DOHH2 (cell line): Measurements from ENCODE around the gene MRPL36.
A peak's percentile ranks its signal among the peaks of the same experiment; 100 is the strongest.

ENCODE experiments used
- H3F3A ChIP-seq: fragments of 200-600 bp; sonication (generic), shearing (Covaris generic); 2 replicates; pipeline ENCODE4 v1.6.0; 2016; ENCODE audit warnings: antibody characterized with exemption, mild to moderate bottlenecking; ENCODE audit not compliant: control insufficient read depth, insufficient read depth
- H3K27ac ChIP-seq: fragments of 200-600 bp; sonication (generic); 2 replicates; pipeline ENCODE4 v1.5.1; 2014; ENCODE audit warnings: low read depth, mild to moderate bottlenecking, low read length, moderate library complexity
- H3K27me3 ChIP-seq: fragments of 200-600 bp; sonication (generic); 2 replicates; pipeline ENCODE4 v1.6.1; 2014; ENCODE audit warnings: mild to moderate bottlenecking, low read length, mixed read lengths; ENCODE audit not compliant: control insufficient read depth
- H3K36me3 ChIP-seq: fragments of 200-600 bp; sonication (generic); 2 replicates; pipeline ENCODE4 v1.6.1; 2014; ENCODE audit warnings: mild to moderate bottlenecking, low read length, moderate library complexity, mixed read lengths; ENCODE audit not compliant: control insufficient read depth
- H3K4me1 ChIP-seq: fragments of 200-600 bp; sonication (generic); 2 replicates; pipeline ENCODE4 v1.6.1; 2014; ENCODE audit warnings: mild to moderate bottlenecking, low read length, mixed read lengths; ENCODE audit not compliant: control insufficient read depth
- H3K4me2 ChIP-seq: fragments of 200-600 bp; sonication (generic); 2 replicates; pipeline ENCODE4 v1.6.0; 2014; ENCODE audit warnings: mild to moderate bottlenecking, low read length, moderate library complexity
- H3K4me3 ChIP-seq: fragments of 200-600 bp; sonication (generic); 2 replicates; pipeline ENCODE4 v1.5.1; 2014; ENCODE audit warnings: mild to moderate bottlenecking, low read length, mixed read lengths
- H3K79me2 ChIP-seq: fragments of 200-600 bp; sonication (generic); 2 replicates; pipeline ENCODE4 v1.6.1; 2014; ENCODE audit warnings: mild to moderate bottlenecking, low read length, mixed read lengths; ENCODE audit not compliant: control insufficient read depth
- H3K9me2 ChIP-seq: fragments of 200-600 bp; sonication (generic); replicated peaks from 2 replicates; pipeline ENCODE4 v1.6.1; 2014; ENCODE audit warnings: mild to moderate bottlenecking, low read length, mixed read lengths; ENCODE audit not compliant: control insufficient read depth
- H3K9me3 ChIP-seq: fragments of 200-600 bp; sonication (generic); 2 replicates; pipeline ENCODE4 v1.6.1; 2014; ENCODE audit warnings: antibody characterized with exemption, low read length, mixed read lengths; ENCODE audit not compliant: control insufficient read depth, insufficient read depth
- H4K20me1 ChIP-seq: fragments of 200-600 bp; sonication (generic); 2 replicates; pipeline ENCODE4 v1.6.0; 2014; ENCODE audit warnings: low read depth, mild to moderate bottlenecking, antibody characterized with exemption, low read length, moderate library complexity; ENCODE audit not compliant: control insufficient read depth, insufficient read depth
- EZH2phosphoT487 ChIP-seq: fragments of 200-600 bp; sonication (generic); IDR thresholded peaks from 2 replicates; pipeline ENCODE4 v1.6.1; 2017; ENCODE audit warnings: borderline replicate concordance, mild to moderate bottlenecking, antibody characterized with exemption, low read length, moderate library complexity, mixed read lengths
- TF ChIP-seq, protein P1 (sequence below): fragments of 200-600 bp; sonication (generic); IDR thresholded peaks from one replicate; pipeline ENCODE4 v1.5.1; 2014; ENCODE audit warnings: antibody characterized with exemption, mild to moderate bottlenecking, low read depth, low read length; ENCODE audit not compliant: poor library complexity, severe bottlenecking

MRPL36 gene

DNA sequence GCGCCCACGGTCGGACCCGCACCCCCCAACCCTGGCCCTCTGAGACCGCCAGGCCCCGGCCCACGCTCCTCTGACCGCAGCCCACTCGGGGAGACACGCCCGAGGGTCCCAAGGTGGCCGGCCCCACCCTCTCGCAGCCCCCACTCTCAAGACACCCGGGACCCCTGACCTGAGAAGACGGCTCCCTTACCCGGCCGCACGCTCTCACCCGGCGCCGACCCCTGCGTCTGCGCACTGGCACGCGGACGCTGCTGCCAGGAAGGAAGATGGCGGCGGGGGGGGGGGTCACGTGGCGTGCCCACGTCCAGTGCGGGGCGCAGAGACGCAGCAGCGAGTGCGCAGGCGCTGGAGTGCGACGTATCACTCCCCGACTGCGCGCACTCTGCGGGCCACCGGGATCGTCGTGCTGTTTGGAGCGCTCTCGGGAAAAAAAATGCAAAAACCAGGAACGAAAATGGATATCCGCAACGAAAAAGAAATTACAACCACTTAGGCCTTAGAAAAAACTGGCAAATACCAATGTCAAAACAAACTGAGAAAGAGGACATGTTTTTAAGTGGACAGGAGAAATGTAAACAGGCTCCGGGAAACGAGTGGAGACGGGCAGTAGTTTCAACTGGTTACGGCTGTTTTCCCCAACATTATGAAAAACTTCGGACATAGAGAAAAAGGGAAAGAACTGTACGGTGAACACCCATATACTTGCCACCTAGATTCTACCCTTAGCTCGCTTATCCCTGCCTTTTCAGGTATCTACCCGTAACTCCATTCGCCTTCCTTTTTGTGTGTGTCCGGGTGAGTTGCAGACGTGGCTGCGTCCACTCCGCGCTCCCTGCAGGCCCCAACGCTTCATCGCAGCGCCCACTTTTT is at the start of gene MRPL36:
Gene MRPL36 (minus strand): TSS at position 236 of the 870 bp plus-strand sequence. CDS start 902 bp downstream, outside the sequence.
- H3F3A ChIP-seq = peaks cover 12% of the 10 kb centered on the region
- no peaks in the 10 kb centered on the region; the same call in 1 of the 2 replicates for H4K20me1 ChIP-seq
- peaks cover 82% of the 10 kb centered on the region for H3K36me3 ChIP-seq
- H3K4me1 ChIP-seq = peaks cover 47% of the 10 kb centered on the region
- H3K9me3 ChIP-seq = no peaks in the 10 kb centered on the region
- H3K79me2 ChIP-seq = peaks cover 98% of the 10 kb centered on the region
- H3K27me3 ChIP-seq = no peaks in the 10 kb centered on the region
- H3K27ac ChIP-seq = peak within 1 kb of the TSS; percentile 80
- TF ChIP-seq, protein P1, sequence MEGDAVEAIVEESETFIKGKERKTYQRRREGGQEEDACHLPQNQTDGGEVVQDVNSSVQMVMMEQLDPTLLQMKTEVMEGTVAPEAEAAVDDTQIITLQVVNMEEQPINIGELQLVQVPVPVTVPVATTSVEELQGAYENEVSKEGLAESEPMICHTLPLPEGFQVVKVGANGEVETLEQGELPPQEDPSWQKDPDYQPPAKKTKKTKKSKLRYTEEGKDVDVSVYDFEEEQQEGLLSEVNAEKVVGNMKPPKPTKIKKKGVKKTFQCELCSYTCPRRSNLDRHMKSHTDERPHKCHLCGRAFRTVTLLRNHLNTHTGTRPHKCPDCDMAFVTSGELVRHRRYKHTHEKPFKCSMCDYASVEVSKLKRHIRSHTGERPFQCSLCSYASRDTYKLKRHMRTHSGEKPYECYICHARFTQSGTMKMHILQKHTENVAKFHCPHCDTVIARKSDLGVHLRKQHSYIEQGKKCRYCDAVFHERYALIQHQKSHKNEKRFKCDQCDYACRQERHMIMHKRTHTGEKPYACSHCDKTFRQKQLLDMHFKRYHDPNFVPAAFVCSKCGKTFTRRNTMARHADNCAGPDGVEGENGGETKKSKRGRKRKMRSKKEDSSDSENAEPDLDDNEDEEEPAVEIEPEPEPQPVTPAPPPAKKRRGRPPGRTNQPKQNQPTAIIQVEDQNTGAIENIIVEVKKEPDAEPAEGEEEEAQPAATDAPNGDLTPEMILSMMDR = no peak
- H3K4me2 ChIP-seq = peak within 1 kb of the TSS; percentile 84
- no peaks in the 10 kb centered on the region for H3K9me2 ChIP-seq
- peak within 1 kb of the TSS; percentile 93 for H3K4me3 ChIP-seq

- TF ChIP-seq, protein P1 = no peak
- TF ChIP-seq EZH2phosphoT487 = no peak
- H3K27ac ChIP-seq = no peak overlapping the region
- no peaks in the 10 kb centered on the region for H3K4me1 ChIP-seq
- H4K20me1 ChIP-seq = peaks cover 4% of the 10 kb centered on the region; the same call in 1 of the 2 replicates
- H3K4me3 ChIP-seq = no peak overlapping the region
- no peaks in the 10 kb centered on the region for H3F3A ChIP-seq
- no peak overlapping the region for H3K4me2 ChIP-seq
- H3K27me3 ChIP-seq = no peaks in the 10 kb centered on the region
- H3K9me2 ChIP-seq = no peaks in the 10 kb centered on the region
- H3K79me2 ChIP-seq = no peaks in the 10 kb centered on the region
- H3K36me3 ChIP-seq = no peaks in the 10 kb centered on the region
- no peaks in the 10 kb centered on the region for H3K9me3 ChIP-seq
Observed at GRCh38 chr5:1847611-1848010, 48.0 kb upstream of the MRPL36 start.

- no peaks in the 10 kb centered on the region for H3K9me2 ChIP-seq
- H3K27me3 ChIP-seq = no peaks in the 10 kb centered on the region
Observed at GRCh38 chr5:1847056-1847455, 47.4 kb upstream of the MRPL36 start.

More at GRCh38 chr5:1847056-1847455, 47.4 kb upstream of the MRPL36 start:
- no peaks in the 10 kb centered on the region for H3K36me3 ChIP-seq
- no peaks in the 10 kb centered on the region for H3K4me1 ChIP-seq
- no peaks in the 10 kb centered on the region for H3K79me2 ChIP-seq
- no peak overlapping the region for H3K4me2 ChIP-seq
- no peak for TF ChIP-seq EZH2phosphoT487
- TF ChIP-seq, protein P1 = no peak
- H3K27ac ChIP-seq = no peak overlapping the region
- no peak overlapping the region for H3K4me3 ChIP-seq
- H3F3A ChIP-seq = no peaks in the 10 kb centered on the region
- H3K9me3 ChIP-seq = no peaks in the 10 kb centered on the region
- peaks cover 4% of the 10 kb centered on the region; the same call in 1 of the 2 replicates for H4K20me1 ChIP-seq
